Thyroid gland (tissue), 4 donors: ENCODE results near the gene SEPTIN10.

Source experiments
- POLR2A ChIP-seq, 2 donors: fragments of 450-650 bp; IDR thresholded peaks; one replicate each; pipeline ENCODE4 v1.6.1; 2017; ENCODE audit warnings: antibody characterized with exemption in 2 of 2, mild to moderate bottlenecking in 2 of 2, moderate library complexity in 1 of 2
- TF ChIP-seq, protein P1 (sequence below), 6 experiments: fragments of 200-600 bp in 3 of 6; fragments of 450-650 bp in 3 of 6; sonication (generic) in 3 of 6; IDR thresholded peaks; one replicate each; pipeline ENCODE4 v1.5.1; 2016 to 2019; ENCODE audit warnings: antibody characterized with exemption in 6 of 6, mild to moderate bottlenecking in 2 of 6, inconsistent platforms in 1 of 6, moderate library complexity in 1 of 6

GRCh38 chr2:109527079-109527478, 86.7 kb downstream of the SEPTIN10 start:
- TF ChIP-seq POLR2A (IDR thresholded peaks at IDR 0.05), result no peak
- TF ChIP-seq, protein P1, sequence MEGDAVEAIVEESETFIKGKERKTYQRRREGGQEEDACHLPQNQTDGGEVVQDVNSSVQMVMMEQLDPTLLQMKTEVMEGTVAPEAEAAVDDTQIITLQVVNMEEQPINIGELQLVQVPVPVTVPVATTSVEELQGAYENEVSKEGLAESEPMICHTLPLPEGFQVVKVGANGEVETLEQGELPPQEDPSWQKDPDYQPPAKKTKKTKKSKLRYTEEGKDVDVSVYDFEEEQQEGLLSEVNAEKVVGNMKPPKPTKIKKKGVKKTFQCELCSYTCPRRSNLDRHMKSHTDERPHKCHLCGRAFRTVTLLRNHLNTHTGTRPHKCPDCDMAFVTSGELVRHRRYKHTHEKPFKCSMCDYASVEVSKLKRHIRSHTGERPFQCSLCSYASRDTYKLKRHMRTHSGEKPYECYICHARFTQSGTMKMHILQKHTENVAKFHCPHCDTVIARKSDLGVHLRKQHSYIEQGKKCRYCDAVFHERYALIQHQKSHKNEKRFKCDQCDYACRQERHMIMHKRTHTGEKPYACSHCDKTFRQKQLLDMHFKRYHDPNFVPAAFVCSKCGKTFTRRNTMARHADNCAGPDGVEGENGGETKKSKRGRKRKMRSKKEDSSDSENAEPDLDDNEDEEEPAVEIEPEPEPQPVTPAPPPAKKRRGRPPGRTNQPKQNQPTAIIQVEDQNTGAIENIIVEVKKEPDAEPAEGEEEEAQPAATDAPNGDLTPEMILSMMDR (IDR thresholded peaks at IDR 0.05), result no peak
